ENCODE results near the gene ZIC5.

ZIC5 gene

DNA sequence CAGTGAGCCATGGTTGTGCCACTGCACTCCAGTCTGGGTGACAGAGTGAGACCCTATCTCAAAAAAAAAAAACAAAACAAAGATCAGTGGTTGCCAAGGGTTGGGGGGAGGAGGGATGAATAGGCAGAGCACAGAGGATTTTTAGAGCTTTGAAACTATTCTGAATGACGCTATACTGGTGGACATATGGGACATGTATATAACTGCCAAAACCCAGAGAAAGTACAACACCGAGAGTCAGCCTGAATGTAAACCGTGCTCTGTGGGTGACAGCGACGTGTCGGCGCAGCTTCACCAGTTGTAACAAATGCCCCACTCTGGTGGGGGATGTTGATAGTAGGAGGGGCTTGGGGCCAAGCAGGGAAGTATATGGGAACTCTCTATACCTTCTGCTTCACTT is 32.9 kb downstream of the ZIC5 start:
- DNase-seq (ENCODE audit: low read depth, low spot score) = no peak
- TF ChIP-seq, protein P1, sequence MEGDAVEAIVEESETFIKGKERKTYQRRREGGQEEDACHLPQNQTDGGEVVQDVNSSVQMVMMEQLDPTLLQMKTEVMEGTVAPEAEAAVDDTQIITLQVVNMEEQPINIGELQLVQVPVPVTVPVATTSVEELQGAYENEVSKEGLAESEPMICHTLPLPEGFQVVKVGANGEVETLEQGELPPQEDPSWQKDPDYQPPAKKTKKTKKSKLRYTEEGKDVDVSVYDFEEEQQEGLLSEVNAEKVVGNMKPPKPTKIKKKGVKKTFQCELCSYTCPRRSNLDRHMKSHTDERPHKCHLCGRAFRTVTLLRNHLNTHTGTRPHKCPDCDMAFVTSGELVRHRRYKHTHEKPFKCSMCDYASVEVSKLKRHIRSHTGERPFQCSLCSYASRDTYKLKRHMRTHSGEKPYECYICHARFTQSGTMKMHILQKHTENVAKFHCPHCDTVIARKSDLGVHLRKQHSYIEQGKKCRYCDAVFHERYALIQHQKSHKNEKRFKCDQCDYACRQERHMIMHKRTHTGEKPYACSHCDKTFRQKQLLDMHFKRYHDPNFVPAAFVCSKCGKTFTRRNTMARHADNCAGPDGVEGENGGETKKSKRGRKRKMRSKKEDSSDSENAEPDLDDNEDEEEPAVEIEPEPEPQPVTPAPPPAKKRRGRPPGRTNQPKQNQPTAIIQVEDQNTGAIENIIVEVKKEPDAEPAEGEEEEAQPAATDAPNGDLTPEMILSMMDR (IDR thresholded peaks at IDR 0.05; ENCODE audit: low read depth, low read length) = no peak
- in situ Hi-C loops (cut with HindIII; ENCODE audit: low sequenced_read_pairs) = no loop called here

DNA sequence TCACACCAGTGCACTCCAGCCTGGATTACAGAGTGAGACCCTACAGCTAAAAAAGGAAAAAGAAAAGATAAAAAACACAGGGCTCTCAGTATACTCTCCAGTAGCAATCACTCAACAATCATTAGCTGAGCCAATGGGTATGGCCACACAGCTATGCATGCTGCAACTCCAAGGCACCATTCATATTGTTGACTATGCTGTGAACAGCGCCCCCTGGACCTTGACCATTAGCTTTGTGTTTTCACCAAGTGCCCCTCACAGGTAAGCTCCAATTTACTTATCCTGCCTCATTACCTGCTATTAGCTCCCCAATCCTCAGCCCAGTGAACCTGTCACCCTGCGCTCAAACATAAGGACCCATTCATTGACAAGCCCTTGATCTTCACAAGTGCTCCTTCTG is 35.8 kb downstream of the ZIC5 start:
- in situ Hi-C loops (cut with HindIII; ENCODE audit: low sequenced_read_pairs) = no loop called here

More for the DNA sequence above, 32.9 kb downstream of the ZIC5 start:
- H3K4me3 ChIP-seq (ENCODE audit: low read depth, low read length) = no peak overlapping the region

DNA sequence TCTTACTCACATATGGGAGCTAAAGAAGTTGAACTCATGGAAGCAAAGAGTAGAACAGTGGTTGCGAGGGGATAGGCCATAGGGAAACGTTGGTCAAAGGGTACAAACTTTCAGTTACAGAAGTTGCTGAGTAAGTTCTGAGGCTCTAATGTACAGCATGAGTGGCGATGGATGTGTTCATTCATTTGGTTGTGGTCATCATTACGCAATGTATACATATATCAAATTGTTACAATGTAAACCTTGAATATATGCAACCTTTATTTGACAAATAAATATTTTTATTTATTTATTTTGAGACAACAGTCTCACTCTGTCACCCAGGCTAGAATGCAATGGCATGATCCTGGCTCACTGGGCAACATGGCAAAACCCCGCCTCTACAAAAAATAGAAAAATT is 38.7 kb downstream of the ZIC5 start:
- in situ Hi-C loops (cut with HindIII; ENCODE audit: low sequenced_read_pairs) = no loop called here
- TF ChIP-seq, protein P1 (IDR thresholded peaks at IDR 0.05; ENCODE audit: low read depth, low read length) = no peak
- DNase-seq (ENCODE audit: low read depth, low spot score) = no peak
- no peak overlapping the region for H3K4me3 ChIP-seq (ENCODE audit: low read depth, low read length)

More for the DNA sequence above, 35.8 kb downstream of the ZIC5 start:
- no peak overlapping the region for H3K4me3 ChIP-seq (ENCODE audit: low read depth, low read length)
- DNase-seq (ENCODE audit: low read depth, low spot score) = no peak
- TF ChIP-seq, protein P1 (IDR thresholded peaks at IDR 0.05; ENCODE audit: low read depth, low read length) = no peak

DNA sequence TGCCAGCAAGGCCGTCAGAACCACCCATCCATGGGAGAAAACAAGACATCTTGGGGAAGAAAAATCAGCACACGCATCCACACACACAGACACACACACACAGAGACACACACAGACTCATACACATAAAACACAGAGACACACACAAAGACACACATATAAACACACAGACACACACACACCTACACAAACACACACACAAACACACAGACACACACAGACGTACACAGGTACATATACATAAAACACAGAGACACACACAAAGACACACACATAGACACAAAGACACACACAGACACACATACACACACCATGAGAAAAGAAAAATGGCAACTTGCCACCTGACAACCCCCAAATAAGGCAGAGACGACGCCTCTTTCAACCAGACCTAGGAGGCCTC is 40.6 kb downstream of the ZIC5 start:
- no peak overlapping the region for H3K4me3 ChIP-seq (ENCODE audit: low read depth, low read length)
- TF ChIP-seq, protein P1 (IDR thresholded peaks at IDR 0.05; ENCODE audit: low read depth, low read length) = no peak
- no peak for DNase-seq (ENCODE audit: low read depth, low spot score)
- in situ Hi-C loops (cut with HindIII; ENCODE audit: low sequenced_read_pairs) = no loop called here

DNA sequence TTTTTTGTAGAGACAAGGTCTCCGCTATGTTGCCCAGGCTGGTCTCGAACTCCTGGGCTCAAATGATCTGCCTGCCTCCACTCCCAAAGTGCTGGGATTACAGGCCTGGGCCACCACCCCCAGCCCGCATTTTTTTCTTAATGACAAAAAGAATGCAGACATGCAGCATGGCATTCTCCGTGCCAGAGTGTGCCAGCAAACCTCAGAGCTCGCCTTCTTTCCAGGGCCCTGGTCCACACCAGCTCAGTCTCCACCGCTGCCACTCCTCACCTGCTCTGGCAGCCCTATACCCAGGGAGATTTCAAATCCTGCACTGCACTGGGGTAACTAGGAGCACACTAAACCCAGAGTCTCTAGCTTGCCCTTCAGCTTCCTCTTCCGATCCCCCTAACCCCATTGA is 41.7 kb downstream of the ZIC5 start:
- in situ Hi-C loops (cut with HindIII; ENCODE audit: low sequenced_read_pairs) = no loop called here
- TF ChIP-seq, protein P1 (IDR thresholded peaks at IDR 0.05; ENCODE audit: low read depth, low read length) = no peak
- H3K4me3 ChIP-seq (ENCODE audit: low read depth, low read length) = no peak overlapping the region
- DNase-seq (ENCODE audit: low read depth, low spot score) = no peak

DNA sequence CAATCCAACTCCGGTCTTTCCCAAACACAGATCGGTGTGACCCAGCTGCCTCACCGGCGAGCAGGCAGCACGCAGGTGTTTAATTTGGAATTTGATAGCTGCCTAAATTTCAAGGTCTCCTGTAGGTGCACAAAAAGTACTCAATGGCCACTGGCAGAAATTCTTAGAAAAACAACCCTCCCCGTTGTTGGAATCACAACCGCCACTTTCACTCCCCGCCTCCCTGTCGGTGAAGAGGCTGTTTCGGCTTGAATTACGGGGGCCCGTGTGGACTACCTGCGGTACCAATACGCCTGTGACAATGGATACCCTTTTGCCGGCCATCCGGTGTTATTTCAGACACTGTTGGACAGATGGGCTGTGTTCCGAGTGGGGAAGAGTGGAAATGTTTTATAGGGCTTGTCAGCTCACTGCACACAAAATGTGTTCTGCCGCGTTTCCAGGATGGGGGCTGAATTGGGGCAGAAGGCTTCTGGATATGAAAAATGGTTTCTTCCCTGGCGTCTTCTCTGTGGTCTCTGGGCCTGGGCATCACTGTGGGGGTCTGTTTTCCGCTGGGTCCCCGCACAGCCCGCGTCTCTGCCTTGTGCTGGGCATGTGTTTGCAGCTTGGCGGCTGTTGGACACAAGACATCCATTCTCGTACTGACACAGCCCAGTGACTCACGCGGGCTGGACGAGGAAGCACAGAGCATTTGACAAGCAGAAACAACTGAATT is 45.4 kb downstream of the ZIC5 start:
- H3K4me3 ChIP-seq (ENCODE audit: low read depth, low read length) = peak overlapping the region; percentile 17
- in situ Hi-C loops (cut with HindIII; ENCODE audit: low sequenced_read_pairs) = no loop called here
- DNase-seq (ENCODE audit: low read depth, low spot score) = peak; percentile 37
- TF ChIP-seq, protein P1 (IDR thresholded peaks at IDR 0.05; ENCODE audit: low read depth, low read length) = no peak
